Neural cell (in vitro differentiated cells): ENCODE measurements around the gene FOXF1. TPM values are rescaled to one million over a fixed set of nuclear protein-coding genes. Genes with fewer than 3 reads are reported as not detected.

ENCODE experiments used
- H2AFZ ChIP-seq: fragments of 200-600, 300-800 bp; sonication (generic), shearing (Covaris generic); 2 replicates; pipeline ENCODE4 v1.6.0; 2014; ENCODE audit warnings: low read depth, mild to moderate bottlenecking, antibody characterized with exemption, low read length, moderate library complexity
- H3F3A ChIP-seq: fragments of 200-600 bp; shearing (Covaris generic); 2 replicates; pipeline ENCODE4 v1.6.1; 2016; ENCODE audit warnings: mild to moderate bottlenecking, moderate library complexity, mixed read lengths, antibody characterized with exemption, low read length; ENCODE audit not compliant: insufficient read depth, poor library complexity, severe bottlenecking
- H3K27ac ChIP-seq: fragments of 200-600, 300-800 bp; sonication (generic), shearing (Covaris generic); 2 replicates; pipeline ENCODE4 v1.5.1; 2014; ENCODE audit warnings: mild to moderate bottlenecking, low read length, moderate library complexity
- H3K27me3 ChIP-seq: fragments of 300-800, 200-600 bp; sonication (generic), shearing (Covaris generic); 2 replicates; pipeline ENCODE4 v1.6.0; 2014; ENCODE audit warnings: mild to moderate bottlenecking, low read depth, low read length, moderate library complexity; ENCODE audit not compliant: insufficient read depth
- H3K36me3 ChIP-seq: fragments of 300-800, 200-600 bp; sonication (generic), shearing (Covaris generic); 2 replicates; pipeline ENCODE4 v1.5.1; 2014; ENCODE audit warnings: mild to moderate bottlenecking, antibody characterized with exemption, low read length, moderate library complexity; ENCODE audit not compliant: insufficient read depth
- H3K4me2 ChIP-seq: fragments of 300-800, 200-600 bp; sonication (generic), shearing (Covaris generic); 2 replicates; pipeline ENCODE4 v1.6.0; 2014; ENCODE audit warnings: mild to moderate bottlenecking, low read length
- H3K4me3 ChIP-seq: fragments of 300-800, 200-600 bp; sonication (generic), shearing (Covaris generic); 2 replicates; pipeline ENCODE4 v1.5.1; 2014; ENCODE audit warnings: mild to moderate bottlenecking, low read length, moderate library complexity
- H3K79me2 ChIP-seq: fragments of 200-600 bp; shearing (Covaris generic); replicated peaks from 2 replicates; pipeline ENCODE4 v1.6.0; 2014; ENCODE audit warnings: mild to moderate bottlenecking, low read length, moderate library complexity; ENCODE audit not compliant: insufficient read depth
- H3K9ac ChIP-seq: fragments of 300-800, 200-600 bp; sonication (generic), shearing (Covaris generic); 2 replicates; pipeline ENCODE4 v1.6.1; 2016; ENCODE audit warnings: mild to moderate bottlenecking, low read length, mixed read lengths
- H3K9me2 ChIP-seq: fragments of 200-600 bp; shearing (Covaris generic); 2 replicates; pipeline ENCODE4 v1.6.1; 2016; ENCODE audit warnings: mild to moderate bottlenecking, low read length, mixed read lengths; ENCODE audit not compliant: insufficient read depth
- H3K9me3 ChIP-seq: fragments of 200-600, 300-800 bp; sonication (generic), shearing (Covaris generic); 2 replicates; pipeline ENCODE4 v1.6.1; 2016; ENCODE audit warnings: mild to moderate bottlenecking, mixed run types, low read length, moderate library complexity, mixed read lengths
- H4K20me1 ChIP-seq: fragments of 200-600 bp; shearing (Covaris generic); 2 replicates; pipeline ENCODE4 v1.6.1; 2016; ENCODE audit warnings: mild to moderate bottlenecking, mixed run types; ENCODE audit not compliant: insufficient read depth
- EP300 ChIP-seq: fragments of 450-650 bp; conservative IDR thresholded peaks from 2 replicates; pipeline ENCODE4 v1.6.1; 2014; ENCODE audit warnings: antibody characterized with exemption, mild to moderate bottlenecking, moderate library complexity; ENCODE audit not compliant: poor library complexity, severe bottlenecking
- EZH2 ChIP-seq: fragments of 200-600, 300-800 bp; shearing (Covaris generic), sonication (generic); IDR thresholded peaks from 2 replicates; pipeline ENCODE4 v1.6.1; 2014; ENCODE audit warnings: antibody characterized with exemption, low read length, borderline replicate concordance, mild to moderate bottlenecking; ENCODE audit not compliant: insufficient read depth, poor library complexity, severe bottlenecking
- MXI1 ChIP-seq: fragments of 450-650 bp; conservative IDR thresholded peaks from 2 replicates; pipeline ENCODE4 v1.6.1; 2014; ENCODE audit warnings: antibody characterized with exemption, mild to moderate bottlenecking; ENCODE audit not compliant: poor library complexity, severe bottlenecking
- POLR2AphosphoS5 ChIP-seq: IDR thresholded peaks from 2 replicates; pipeline ENCODE4 v1.6.1; 2012
- RAD21 ChIP-seq: fragments of 450-650 bp; conservative IDR thresholded peaks from 2 replicates; pipeline ENCODE4 v1.6.1; 2014; ENCODE audit warnings: antibody characterized with exemption, mild to moderate bottlenecking, moderate library complexity
- SMC3 ChIP-seq: fragments of 450-650 bp; conservative IDR thresholded peaks from 2 replicates; pipeline ENCODE4 v1.6.1; 2014; ENCODE audit warnings: antibody characterized with exemption, mild to moderate bottlenecking, moderate library complexity; ENCODE audit not compliant: poor library complexity
- TAF1 ChIP-seq: IDR thresholded peaks from 2 replicates; pipeline ENCODE4 v1.6.1; 2012; ENCODE audit warnings: low read depth
- polyA plus RNA-seq: library from polyadenylated mRNA; depleted of rRNA; stranded (reverse); fragments of >200 nt; gene quantifications from 2 replicates; pipeline ENCODE4 v1.2.3, GENCODE V29; 2014
- TF ChIP-seq, protein P1 (sequence below): fragments of 450-650 bp; IDR thresholded peaks from 2 replicates; pipeline ENCODE4 v1.5.1; 2014; ENCODE audit warnings: antibody characterized with exemption, mild to moderate bottlenecking, moderate library complexity; ENCODE audit not compliant: poor library complexity, severe bottlenecking
- TF ChIP-seq, protein P2 (sequence below): IDR thresholded peaks from 2 replicates; pipeline ENCODE4 v1.6.1; 2012; ENCODE audit warnings: borderline replicate concordance

Gene FOXF1
- polyA plus RNA-seq, 1 donor from 2014 or later = not detected

DNA sequence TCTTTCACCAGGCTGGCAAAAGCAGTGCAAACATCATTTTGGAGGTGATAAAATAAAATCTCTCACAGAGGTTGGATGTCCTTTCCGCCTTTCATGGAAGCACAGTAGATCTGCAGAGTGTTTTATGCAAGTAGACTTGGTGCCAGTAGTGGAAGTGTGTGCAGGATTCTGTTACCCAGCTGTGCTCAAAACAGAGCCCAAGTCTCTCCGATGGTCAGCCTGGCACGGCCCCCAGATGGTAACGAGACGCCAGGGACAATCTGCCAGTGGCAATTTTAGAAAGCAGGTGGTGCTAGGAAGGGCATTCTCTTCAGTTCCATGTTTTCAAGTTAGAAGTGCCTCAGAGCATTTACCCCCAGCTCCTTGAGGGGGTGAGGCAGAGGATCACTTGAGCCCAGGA lies 46.2 kb downstream of the FOXF1 start:
- TF ChIP-seq SMC3 (no peak), POLR2AphosphoS5 (no peak), MXI1 (no peak), RAD21 (no peak), EZH2 (no peak), EP300 (no peak), TAF1 (no peak)
- TF ChIP-seq, protein P1, sequence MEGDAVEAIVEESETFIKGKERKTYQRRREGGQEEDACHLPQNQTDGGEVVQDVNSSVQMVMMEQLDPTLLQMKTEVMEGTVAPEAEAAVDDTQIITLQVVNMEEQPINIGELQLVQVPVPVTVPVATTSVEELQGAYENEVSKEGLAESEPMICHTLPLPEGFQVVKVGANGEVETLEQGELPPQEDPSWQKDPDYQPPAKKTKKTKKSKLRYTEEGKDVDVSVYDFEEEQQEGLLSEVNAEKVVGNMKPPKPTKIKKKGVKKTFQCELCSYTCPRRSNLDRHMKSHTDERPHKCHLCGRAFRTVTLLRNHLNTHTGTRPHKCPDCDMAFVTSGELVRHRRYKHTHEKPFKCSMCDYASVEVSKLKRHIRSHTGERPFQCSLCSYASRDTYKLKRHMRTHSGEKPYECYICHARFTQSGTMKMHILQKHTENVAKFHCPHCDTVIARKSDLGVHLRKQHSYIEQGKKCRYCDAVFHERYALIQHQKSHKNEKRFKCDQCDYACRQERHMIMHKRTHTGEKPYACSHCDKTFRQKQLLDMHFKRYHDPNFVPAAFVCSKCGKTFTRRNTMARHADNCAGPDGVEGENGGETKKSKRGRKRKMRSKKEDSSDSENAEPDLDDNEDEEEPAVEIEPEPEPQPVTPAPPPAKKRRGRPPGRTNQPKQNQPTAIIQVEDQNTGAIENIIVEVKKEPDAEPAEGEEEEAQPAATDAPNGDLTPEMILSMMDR = no peak
- TF ChIP-seq, protein P2, sequence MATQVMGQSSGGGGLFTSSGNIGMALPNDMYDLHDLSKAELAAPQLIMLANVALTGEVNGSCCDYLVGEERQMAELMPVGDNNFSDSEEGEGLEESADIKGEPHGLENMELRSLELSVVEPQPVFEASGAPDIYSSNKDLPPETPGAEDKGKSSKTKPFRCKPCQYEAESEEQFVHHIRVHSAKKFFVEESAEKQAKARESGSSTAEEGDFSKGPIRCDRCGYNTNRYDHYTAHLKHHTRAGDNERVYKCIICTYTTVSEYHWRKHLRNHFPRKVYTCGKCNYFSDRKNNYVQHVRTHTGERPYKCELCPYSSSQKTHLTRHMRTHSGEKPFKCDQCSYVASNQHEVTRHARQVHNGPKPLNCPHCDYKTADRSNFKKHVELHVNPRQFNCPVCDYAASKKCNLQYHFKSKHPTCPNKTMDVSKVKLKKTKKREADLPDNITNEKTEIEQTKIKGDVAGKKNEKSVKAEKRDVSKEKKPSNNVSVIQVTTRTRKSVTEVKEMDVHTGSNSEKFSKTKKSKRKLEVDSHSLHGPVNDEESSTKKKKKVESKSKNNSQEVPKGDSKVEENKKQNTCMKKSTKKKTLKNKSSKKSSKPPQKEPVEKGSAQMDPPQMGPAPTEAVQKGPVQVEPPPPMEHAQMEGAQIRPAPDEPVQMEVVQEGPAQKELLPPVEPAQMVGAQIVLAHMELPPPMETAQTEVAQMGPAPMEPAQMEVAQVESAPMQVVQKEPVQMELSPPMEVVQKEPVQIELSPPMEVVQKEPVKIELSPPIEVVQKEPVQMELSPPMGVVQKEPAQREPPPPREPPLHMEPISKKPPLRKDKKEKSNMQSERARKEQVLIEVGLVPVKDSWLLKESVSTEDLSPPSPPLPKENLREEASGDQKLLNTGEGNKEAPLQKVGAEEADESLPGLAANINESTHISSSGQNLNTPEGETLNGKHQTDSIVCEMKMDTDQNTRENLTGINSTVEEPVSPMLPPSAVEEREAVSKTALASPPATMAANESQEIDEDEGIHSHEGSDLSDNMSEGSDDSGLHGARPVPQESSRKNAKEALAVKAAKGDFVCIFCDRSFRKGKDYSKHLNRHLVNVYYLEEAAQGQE = no peak
- Histone ChIP-seq H3K36me3 (no peaks in the 10 kb centered on the region), H3K27ac (no peak overlapping the region), H3K79me2 (peaks cover 10% of the 10 kb centered on the region), H3K4me2 (no peak overlapping the region), H3K9me3 (no peaks in the 10 kb centered on the region), H3K9ac (no peak overlapping the region), H4K20me1 (no peaks in the 10 kb centered on the region), H3K27me3 (no peaks in the 10 kb centered on the region), H2AFZ (no peak overlapping the region), H3F3A (no peaks in the 10 kb centered on the region), H3K9me2 (no peaks in the 10 kb centered on the region), H3K4me3 (no peak overlapping the region)

DNA sequence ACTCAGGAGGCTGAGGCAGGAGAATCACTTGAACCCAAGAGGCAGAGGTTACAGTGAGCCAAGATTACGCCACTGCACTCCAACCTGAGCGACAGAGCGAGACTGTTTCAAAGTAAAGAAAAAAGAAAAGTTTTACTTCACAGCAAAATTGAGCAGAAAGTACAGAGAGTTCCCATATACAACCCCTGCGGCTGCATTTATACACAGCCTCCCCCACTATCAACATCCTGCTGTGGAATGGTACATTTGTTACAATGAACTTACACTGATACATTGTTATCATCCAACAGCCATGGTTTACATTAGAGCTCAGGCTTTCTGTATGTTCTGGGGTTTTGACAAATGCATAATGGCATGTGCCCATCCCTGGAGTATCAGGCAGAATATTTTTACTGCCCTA lies 47.3 kb downstream of the FOXF1 start:
- H3K27ac ChIP-seq = no peak overlapping the region
- H3F3A ChIP-seq = no peaks in the 10 kb centered on the region
- no peak overlapping the region for H3K4me2 ChIP-seq
- no peaks in the 10 kb centered on the region for H3K27me3 ChIP-seq
- H3K79me2 ChIP-seq = peaks cover 10% of the 10 kb centered on the region
- H3K9me3 ChIP-seq = no peaks in the 10 kb centered on the region
- no peak overlapping the region for H3K9ac ChIP-seq
- no peaks in the 10 kb centered on the region for H3K36me3 ChIP-seq
- no peaks in the 10 kb centered on the region for H3K9me2 ChIP-seq
- TF ChIP-seq, protein P1 = no peak
- TF ChIP-seq RAD21 (no peak), MXI1 (no peak), TAF1 (no peak), SMC3 (no peak), EP300 (no peak), EZH2 (no peak), POLR2AphosphoS5 (no peak)
- TF ChIP-seq, protein P2 = no peak
- H4K20me1 ChIP-seq = no peaks in the 10 kb centered on the region
- no peak overlapping the region for H2AFZ ChIP-seq
- no peak overlapping the region for H3K4me3 ChIP-seq
